AG08396 (cell line): Measurements from ENCODE around the gene OR52E6.

Experiments
- DNase-seq: peaks from one replicate; pipeline ENCODE4 v3.0.0; 2012; ENCODE audit warnings: low spot score, mixed read lengths

OR52E6 gene

DNA sequence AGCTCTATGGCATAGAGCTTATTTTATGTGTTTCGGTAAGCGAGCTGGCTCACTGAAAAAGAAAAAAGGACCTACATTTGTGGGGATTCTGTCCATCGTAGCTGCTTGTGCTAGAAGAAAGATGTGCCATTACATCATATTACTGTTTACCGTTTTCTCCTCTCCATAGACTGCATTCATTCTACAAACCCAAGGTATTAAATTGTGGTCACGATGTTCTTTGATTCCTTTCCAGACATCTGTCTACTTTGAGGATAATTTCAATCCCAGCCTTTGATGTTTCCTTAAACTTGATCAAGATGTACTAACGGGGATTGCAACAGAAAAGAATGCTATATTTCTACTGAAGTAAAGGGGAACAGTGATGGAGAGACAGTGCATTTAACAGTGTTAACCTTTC is 45.2 kb downstream of the OR52E6 start:
- no peak for DNase-seq

DNA sequence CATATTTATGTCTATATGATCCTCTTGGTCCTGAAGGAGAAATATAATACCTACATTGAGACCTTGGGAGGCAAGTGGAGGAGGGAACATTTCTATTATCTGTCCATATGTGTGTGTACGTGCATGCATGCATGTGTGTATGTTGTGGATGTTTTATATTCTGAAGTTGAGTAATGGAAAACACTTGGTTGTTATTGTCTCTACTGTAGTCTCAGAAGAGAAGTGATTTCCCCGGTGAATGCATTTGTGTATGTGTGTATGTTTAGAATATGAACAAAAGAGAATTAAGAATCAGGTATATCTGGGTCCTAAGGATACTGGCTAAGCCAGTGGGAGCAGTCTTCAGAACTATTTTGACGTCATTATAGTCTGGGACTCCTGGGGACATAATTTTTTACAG is 50.5 kb downstream of the OR52E6 start, which contains the start of gene OR52N1:
Gene OR52N1 (minus strand): TSS at position 101 of the 400 bp plus-strand sequence. CDS start 2,449 bp downstream, outside the sequence.
- DNase-seq: no peak
